HT1080 (cell line): ENCODE measurements around the gene FBLN1. TPM values are rescaled to one million over a fixed set of nuclear protein-coding genes. Genes with fewer than 3 reads are reported as not detected.
"Not testable (repeated sequence)": the region's sequence is repeated elsewhere in the genome, so short reads cannot be mapped to it uniquely, and the experiment has no call there.

Experiments used
- DNase-seq: peaks from one replicate; pipeline ENCODE4 v3.0.0-alpha.2; 2015; ENCODE audit warnings: low read depth
- total RNA-seq: library from RNA; depleted of rRNA; stranded (reverse); fragments of >200 nt; shearing (Covaris generic); gene quantifications from 2 replicates; pipeline ENCODE4 v1.2.3, GENCODE V29; 2014

Gene FBLN1
- total RNA-seq, 1 experiment from 2014 or later: 2.3 TPM

DNA sequence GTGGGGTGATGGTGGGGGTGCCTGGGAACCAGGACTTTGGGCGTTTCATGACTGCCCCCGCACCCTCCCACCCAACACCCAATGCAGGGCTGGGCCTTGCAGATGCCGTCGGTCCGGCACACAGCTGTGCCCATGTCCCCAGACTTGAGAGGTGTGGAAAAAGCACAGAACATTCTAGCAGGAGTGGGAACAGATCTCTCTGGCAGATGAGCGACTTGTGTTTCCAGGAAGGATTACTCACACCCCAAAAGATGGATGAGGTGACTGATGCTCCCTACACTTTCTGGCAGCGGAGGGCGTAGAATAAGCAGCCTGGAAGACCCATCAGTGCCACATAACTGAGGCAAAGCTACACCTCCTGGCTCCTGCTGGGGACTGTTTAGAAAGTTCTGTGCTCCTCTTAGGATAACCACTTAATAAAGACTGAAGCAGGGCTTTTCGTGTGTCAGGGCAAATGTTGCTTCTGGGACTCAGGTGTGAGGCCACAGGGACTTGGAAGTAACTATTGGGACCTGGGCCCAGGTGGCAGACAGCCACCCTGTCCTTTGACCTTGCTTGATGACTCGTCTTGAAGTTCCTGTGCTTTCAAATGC lies 24.2 kb downstream of the FBLN1 start:
- no peak for DNase-seq

- no peak for DNase-seq
These were observed 24.8 kb downstream of the FBLN1 start for GRCh38 chr22:45527456-45527855.

GRCh38 chr22:45528046-45528445 lies 25.4 kb downstream of the FBLN1 start:
- no peak for DNase-seq

- DNase-seq: no peak
These were observed 26.4 kb downstream of the FBLN1 start for GRCh38 chr22:45529105-45529504.

- no peak for DNase-seq
These were observed 27.4 kb downstream of the FBLN1 start for GRCh38 chr22:45529971-45530575.

- DNase-seq: no peak
These were observed 29.0 kb downstream of the FBLN1 start for GRCh38 chr22:45531441-45532234.

GRCh38 chr22:45532235-45532631 lies 29.6 kb downstream of the FBLN1 start:
- no peak for DNase-seq

DNA sequence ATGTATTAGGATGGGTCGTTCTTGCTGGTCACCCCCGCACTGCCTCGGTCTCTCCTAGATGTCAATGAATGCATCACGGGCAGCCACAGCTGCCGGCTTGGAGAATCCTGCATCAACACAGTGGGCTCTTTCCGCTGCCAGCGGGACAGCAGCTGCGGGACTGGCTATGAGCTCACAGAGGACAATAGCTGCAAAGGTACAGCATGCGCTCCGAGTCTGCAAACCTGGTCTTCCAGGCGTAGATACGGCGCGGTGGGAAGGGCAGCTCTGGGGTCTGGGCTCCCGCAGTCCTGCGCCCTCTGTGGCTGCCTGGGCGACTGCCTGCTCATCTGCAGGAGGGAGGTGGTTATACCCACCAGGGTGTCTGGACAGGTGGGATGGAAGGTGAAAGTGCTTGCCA lies 31.0 kb downstream of the FBLN1 start:
- no peak for DNase-seq

GRCh38 chr22:45534339-45535192 lies 31.9 kb downstream of the FBLN1 start:
- DNase-seq: no peak

DNA sequence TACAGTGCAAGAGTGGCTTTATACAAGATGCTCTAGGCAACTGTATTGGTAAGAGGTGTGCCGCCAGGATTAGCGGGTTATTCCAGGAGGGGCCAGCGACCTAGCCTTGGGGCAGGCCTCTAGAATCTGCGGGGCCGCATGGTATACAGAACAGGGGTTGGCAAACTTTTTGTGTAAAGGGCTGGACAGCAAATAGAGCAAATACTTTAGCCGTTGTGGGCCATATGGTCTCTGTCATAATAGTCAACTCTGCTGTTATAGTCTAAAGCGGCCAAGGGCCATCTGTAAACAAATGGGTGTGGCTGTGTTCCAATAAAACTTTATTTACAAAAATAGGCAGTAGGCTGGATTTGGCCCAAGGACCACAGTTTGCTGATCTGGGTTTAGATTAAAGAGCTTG lies 32.6 kb downstream of the FBLN1 start:
- DNase-seq: no peak

- DNase-seq: not testable (repeated sequence)
These were observed 33.2 kb downstream of the FBLN1 start for GRCh38 chr22:45535835-45536234.

DNA sequence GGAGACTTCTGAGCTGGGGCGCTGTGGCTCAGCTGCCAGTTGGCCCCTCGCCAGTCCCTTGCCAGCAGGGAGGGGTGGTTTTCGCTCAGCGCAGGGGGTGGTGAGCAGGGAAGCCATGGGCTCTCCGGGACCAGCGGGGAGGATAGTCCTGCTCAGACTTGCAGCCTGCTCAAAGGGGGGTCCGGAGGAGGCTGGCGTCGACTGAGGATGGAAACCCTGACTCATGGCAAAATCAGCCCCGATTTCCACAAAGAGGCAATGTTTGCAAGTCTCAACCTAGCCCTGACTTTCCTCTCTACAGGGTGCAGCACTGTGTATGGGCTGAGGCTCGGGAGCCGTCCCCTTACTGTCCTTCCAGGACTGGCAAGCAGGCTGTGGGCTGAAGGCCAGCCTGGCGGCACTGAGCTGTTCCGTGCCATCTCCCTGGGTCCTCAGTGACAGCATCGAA lies 35.1 kb downstream of the FBLN1 start:
- DNase-seq: peak; percentile 85

- no peak for DNase-seq
These were observed 35.6 kb downstream of the FBLN1 start for GRCh38 chr22:45538281-45538680.

- no peak for DNase-seq
These were observed 37.4 kb downstream of the FBLN1 start for GRCh38 chr22:45540122-45540521.

- no peak for DNase-seq
These were observed 38.8 kb downstream of the FBLN1 start for GRCh38 chr22:45541382-45541979.

DNA sequence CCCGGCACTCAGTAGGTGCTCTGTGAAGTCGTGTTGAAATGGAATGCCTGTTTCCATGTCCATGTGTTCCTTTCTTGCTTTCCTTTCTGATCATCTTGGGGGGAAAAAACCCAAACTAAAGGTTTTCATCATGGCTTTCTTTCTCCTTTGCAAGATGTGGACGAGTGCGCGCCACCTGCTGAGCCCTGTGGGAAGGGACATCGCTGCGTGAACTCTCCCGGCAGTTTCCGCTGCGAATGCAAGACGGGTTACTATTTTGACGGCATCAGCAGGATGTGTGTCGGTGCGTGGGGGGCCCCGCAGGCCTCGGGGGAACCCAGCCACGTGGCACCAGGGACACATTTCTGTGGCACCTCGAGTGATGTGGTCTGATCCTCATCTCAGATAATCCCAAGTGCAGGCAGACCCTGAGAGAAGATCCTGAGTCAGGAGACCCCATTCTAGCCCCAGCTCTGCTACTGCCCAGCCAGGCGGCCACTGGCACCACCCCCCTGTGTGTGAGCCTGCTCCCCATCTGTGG lies 39.4 kb downstream of the FBLN1 start:
- DNase-seq: no peak

DNA sequence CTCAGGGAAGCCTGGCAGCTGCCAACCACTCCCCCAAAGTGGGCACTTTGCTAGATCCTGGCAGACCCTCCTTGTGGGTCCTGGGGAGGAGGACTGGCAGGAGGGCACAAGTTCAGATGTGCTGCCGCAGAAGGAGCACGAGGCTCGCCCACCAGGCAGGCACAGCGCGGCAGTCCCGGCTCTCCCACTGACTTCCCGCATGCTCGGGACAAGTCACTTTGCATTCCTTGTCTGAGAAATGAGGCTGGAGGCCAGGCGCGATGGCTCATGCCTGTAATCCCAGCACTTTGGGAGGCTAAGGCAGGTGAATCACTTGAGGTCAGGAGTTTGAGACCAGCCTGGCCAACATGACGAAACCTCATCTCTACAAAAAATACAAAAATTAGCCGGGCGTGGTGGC lies 40.1 kb downstream of the FBLN1 start:
- DNase-seq: not testable (repeated sequence)

DNA sequence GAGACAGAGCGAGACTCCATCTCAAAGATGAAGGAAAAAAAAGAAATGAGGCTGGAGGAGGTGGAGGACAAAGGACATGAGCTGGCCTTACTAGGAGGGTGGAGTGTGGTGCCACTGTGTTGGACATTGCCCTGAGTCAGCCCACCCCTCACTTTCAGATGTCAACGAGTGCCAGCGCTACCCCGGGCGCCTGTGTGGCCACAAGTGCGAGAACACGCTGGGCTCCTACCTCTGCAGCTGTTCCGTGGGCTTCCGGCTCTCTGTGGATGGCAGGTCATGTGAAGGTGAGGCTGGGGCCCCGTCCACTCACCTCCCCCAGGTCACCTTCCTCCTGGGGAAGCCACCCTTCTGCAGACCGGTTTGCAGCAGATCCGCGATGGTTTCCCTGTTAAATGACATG lies 40.6 kb downstream of the FBLN1 start:
- no peak for DNase-seq

DNA sequence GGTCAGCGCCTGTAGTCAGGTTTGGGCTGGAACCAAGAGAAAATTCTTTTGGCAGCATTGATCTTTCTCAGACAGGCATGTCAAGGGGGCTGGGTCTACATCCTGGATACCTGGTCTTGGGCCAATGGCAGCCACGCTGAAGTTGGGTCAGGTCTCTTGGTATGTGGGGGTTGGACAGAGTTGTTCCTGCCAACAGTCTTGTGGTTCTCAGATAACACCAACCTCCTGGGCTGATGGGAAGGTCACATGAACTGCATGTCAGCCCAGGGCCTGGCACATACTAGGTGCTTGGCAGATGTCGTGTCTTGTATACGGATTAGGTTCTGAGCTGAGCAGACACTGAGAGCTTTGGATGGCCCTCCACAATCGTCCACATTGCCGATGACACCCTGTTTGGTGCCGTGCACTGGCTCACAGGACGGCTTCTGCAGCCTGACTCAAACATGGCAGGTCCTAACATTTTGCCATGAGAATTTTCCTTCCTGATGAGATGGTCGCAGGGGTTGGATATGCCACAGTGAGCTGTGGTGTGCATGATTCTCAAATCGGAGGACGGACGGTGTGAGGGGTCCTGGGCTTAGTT lies 42.0 kb downstream of the FBLN1 start:
- DNase-seq: no peak

DNA sequence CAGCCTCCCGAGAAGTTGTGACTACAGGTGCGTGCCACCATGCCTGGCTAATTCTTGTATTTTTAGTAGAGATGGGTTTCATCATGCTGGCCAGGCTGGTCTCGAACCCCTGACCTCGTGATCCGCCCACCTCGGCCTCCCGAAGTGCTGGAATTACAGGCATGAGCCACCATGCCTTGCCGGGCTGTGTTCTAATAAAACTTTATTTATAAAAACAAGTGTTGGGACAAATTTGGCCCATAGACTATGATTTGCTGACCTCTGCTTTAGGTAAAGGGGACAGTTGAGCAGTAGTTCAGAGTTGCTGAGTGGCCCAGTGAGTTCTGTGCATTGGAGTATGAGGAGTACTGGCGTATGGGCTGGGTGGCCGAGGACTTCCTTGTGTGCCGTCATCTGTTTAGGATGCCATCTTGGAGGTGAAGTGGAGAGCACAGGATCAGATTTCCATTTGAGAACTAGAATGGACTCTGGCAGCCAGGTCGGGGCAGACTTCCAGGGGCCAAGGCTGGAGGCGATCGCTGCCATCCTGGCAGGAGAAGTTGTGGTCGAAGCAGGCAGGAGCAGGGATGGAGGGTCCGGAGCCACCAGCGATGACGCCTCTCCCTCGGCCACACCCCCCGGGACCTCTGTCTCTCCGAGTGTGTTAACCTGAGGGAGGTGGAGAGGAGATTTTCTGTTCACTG lies 43.8 kb downstream of the FBLN1 start:
- DNase-seq: no peak
